PFSK-1 (cell line): Measurements from ENCODE around the gene CHD5.

Experiments
- FOXP2 ChIP-seq: optimal IDR thresholded peaks from 2 replicates; pipeline ENCODE3; 2011; ENCODE audit warnings: borderline replicate concordance, control low read depth, inconsistent platforms; ENCODE audit not compliant: insufficient read depth; ENCODE audit errors: extremely low read length, extremely low read depth
- POLR2AphosphoS5 ChIP-seq: IDR thresholded peaks from 2 replicates; pipeline ENCODE4 v1.6.1; 2012; ENCODE audit warnings: low read depth, mild to moderate bottlenecking, control low read depth, low read length, moderate library complexity
- SIN3A ChIP-seq: IDR thresholded peaks from 2 replicates; pipeline ENCODE4 v1.6.1; 2012; ENCODE audit warnings: mild to moderate bottlenecking, low read length, moderate library complexity, borderline replicate concordance; ENCODE audit not compliant: insufficient read depth
- TF ChIP-seq, protein P1 (sequence below), 2 experiments: IDR thresholded peaks; 2 replicates each; pipeline versions ENCODE4 v1.6.1 to v1.8.0; 2011 to 2012; ENCODE audit warnings: low read depth in 2 of 2, low read length in 2 of 2, control low read depth in 1 of 2, inconsistent platforms in 1 of 2, mild to moderate bottlenecking in 1 of 2, moderate library complexity in 1 of 2; ENCODE audit not compliant: insufficient read depth in 1 of 2

DNA sequence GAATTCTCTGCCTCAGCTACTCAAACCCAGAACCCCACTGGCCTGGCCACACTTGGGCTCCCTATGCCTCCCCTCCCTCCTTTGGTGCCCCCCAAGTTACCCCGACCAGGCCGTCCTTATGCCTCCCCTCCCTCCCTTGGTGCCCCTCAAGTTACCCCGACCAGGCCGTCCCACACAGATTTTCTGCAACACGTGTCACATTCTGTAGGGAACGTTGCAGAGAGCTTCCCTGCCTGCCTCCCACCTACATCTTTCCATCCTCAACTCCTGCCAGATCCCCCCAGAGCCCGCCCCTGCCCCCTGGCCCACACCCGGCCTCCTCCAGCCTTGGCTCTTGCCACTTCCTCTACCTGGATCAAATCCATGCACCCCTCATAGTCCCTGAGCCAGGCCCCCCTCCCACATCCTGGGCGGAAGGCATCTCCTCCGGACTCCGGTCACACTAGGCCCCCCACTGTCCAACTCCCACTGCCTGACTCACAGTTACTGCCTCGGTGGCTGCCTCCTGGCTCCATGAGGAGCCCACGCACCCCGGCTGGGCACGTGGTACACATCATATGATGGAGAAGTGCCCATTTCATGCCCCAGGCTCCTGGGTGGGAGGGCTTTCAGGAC lies 93.3 kb downstream of the CHD5 start:
- no peak for TF ChIP-seq POLR2AphosphoS5
- TF ChIP-seq, protein P1, sequence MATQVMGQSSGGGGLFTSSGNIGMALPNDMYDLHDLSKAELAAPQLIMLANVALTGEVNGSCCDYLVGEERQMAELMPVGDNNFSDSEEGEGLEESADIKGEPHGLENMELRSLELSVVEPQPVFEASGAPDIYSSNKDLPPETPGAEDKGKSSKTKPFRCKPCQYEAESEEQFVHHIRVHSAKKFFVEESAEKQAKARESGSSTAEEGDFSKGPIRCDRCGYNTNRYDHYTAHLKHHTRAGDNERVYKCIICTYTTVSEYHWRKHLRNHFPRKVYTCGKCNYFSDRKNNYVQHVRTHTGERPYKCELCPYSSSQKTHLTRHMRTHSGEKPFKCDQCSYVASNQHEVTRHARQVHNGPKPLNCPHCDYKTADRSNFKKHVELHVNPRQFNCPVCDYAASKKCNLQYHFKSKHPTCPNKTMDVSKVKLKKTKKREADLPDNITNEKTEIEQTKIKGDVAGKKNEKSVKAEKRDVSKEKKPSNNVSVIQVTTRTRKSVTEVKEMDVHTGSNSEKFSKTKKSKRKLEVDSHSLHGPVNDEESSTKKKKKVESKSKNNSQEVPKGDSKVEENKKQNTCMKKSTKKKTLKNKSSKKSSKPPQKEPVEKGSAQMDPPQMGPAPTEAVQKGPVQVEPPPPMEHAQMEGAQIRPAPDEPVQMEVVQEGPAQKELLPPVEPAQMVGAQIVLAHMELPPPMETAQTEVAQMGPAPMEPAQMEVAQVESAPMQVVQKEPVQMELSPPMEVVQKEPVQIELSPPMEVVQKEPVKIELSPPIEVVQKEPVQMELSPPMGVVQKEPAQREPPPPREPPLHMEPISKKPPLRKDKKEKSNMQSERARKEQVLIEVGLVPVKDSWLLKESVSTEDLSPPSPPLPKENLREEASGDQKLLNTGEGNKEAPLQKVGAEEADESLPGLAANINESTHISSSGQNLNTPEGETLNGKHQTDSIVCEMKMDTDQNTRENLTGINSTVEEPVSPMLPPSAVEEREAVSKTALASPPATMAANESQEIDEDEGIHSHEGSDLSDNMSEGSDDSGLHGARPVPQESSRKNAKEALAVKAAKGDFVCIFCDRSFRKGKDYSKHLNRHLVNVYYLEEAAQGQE (IDR thresholded peaks at IDR 0.05; ENCODE audit: insufficient read depth in 1 of 2, low read depth in 2 of 2, low read length in 2 of 2) = no peak
- TF ChIP-seq SIN3A = no peak
- no peak for TF ChIP-seq FOXP2
